Activated B cell treated with CpG ODN at 0.5 μM for 24 hours (primary cell): ENCODE data around the gene ZCCHC7. TPM values are rescaled to one million over a fixed set of nuclear protein-coding genes. Genes with fewer than 3 reads are reported as not detected.

Experiments used
- ATAC-seq: fragments of 200-7000 bp; cut with Tn5 transposase; one replicate; pipeline ENCODE4 v1.10.0; 2021; ENCODE audit warnings: low read depth, mild to moderate bottlenecking, moderate library complexity
- CTCF ChIA-PET: fragments of 350-600 bp; sonication (Branson Sonifier 250); formaldehyde crosslinking; loops from one replicate; lab custom pipeline; 2021; ENCODE audit warnings: antibody characterized with exemption; lab: Charles Lee
- POLR2A ChIA-PET: fragments of 350-600 bp; sonication (Branson Sonifier 250); formaldehyde crosslinking; loops from one replicate; lab custom pipeline; 2021; ENCODE audit warnings: antibody characterized with exemption; lab: Charles Lee
- DNase-seq: peaks from one replicate; pipeline ENCODE4 v3.0.0; 2022
- H3K27ac Mint-ChIP-seq: one replicate; pipeline ENCODE4 v1.8.0; 2020; ENCODE audit warnings: mixed read lengths
- H3K27me3 Mint-ChIP-seq: one replicate; pipeline ENCODE4 v1.8.0; 2021; ENCODE audit warnings: mixed read lengths
- H3K36me3 Mint-ChIP-seq: one replicate; pipeline ENCODE4 v1.8.0; 2021; ENCODE audit warnings: low read depth, mixed read lengths
- H3K4me1 Mint-ChIP-seq: one replicate; pipeline ENCODE4 v1.8.0; 2021; ENCODE audit warnings: mixed read lengths
- H3K4me3 Mint-ChIP-seq: one replicate; pipeline ENCODE4 v1.8.0; 2020; ENCODE audit warnings: mild to moderate bottlenecking, mixed read lengths
- H3K9me3 Mint-ChIP-seq: one replicate; pipeline ENCODE4 v1.8.0; 2020; ENCODE audit warnings: mixed read lengths
- CTCF ChIP-seq: fragments of 200-600 bp; IDR thresholded peaks from one replicate; pipeline ENCODE4 v1.8.0; 2022; ENCODE audit warnings: antibody characterized with exemption, mild to moderate bottlenecking
- intact Hi-C: fragments of 100-400 bp; cut with micrococcal nuclease; formaldehyde crosslinking; loops from one replicate; pipeline ENCODE4 v1.15.1; 2024
- total RNA-seq: library from RNA; stranded (reverse); gene quantifications from 2 replicates; pipeline ENCODE4 v1.2.3, GENCODE V29; 2022

ZCCHC7 gene
- total RNA-seq, 1 donor from 2014 or later: 70.3 TPM

DNA sequence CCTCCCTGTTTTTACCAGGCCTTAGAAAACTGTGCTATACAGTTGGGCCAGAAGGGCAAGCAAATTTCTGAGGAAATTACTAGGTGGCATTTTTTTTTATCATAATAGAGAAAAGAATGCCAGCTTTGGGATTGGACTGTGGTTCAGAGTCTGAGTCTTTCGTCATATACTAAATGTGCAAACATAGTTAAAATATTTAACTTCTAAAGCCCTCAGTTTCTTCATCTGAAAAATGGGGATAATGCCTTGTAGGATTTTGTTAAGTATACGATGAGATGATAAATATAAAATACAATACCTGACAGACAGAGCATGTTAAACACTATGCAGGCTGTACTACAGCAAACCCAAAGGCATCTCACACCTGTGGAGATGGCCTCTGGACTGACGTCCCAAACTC is 214.9 kb downstream of the ZCCHC7 start:
- no peaks in the 10 kb centered on the region for H3K9me3 Mint-ChIP-seq
- ATAC-seq: no peak
- no peaks in the 10 kb centered on the region for H3K27me3 Mint-ChIP-seq
- no peak overlapping the region for H3K4me3 Mint-ChIP-seq
- ChIA-PET CTCF (interaction anchor here (0.6 to 1.0 kb wide), 2 partner anchors 41 to 336 kb away, joined by 3 to 4 read pairs; no protein-coding TSS in a partner anchor), POLR2A (interaction anchor here (0.9 to 1.5 kb wide), 6 partner anchors 11 to 336 kb away, joined by 3 to 6 read pairs (median 4); no protein-coding TSS in a partner anchor)
- TF ChIP-seq CTCF: no peak
- H3K27ac Mint-ChIP-seq: peak overlapping the region; percentile 75
- intact Hi-C loops: no loop called here
- no peaks in the 10 kb centered on the region for H3K36me3 Mint-ChIP-seq
- no peak for DNase-seq
- peaks cover 83% of the 10 kb centered on the region for H3K4me1 Mint-ChIP-seq

GRCh38 chr9:37336150-37336549 is 215.8 kb downstream of the ZCCHC7 start:
- DNase-seq: no peak
- ATAC-seq: no peak
- peaks cover 84% of the 10 kb centered on the region for H3K4me1 Mint-ChIP-seq
- POLR2A ChIA-PET: interaction anchor here (0.6 to 7.4 kb wide), 15 partner anchors 12 to 332 kb away, joined by 3 to 119 read pairs (median 6); partner anchors contain the start of genes PAX5 and ZCCHC7
- intact Hi-C loops: loop anchor here (2.0 kb wide), 1 partner anchor 73 kb away; no protein-coding TSS in a partner anchor
- H3K27ac Mint-ChIP-seq: peak overlapping the region; percentile 84
- no peaks in the 10 kb centered on the region for H3K36me3 Mint-ChIP-seq
- H3K4me3 Mint-ChIP-seq: no peak overlapping the region
- no peaks in the 10 kb centered on the region for H3K27me3 Mint-ChIP-seq
- no peaks in the 10 kb centered on the region for H3K9me3 Mint-ChIP-seq
- TF ChIP-seq CTCF: no peak
- CTCF ChIA-PET: interaction anchor here (1.2 to 2.0 kb wide), 4 partner anchors 56 to 463 kb away, joined by 3 to 9 read pairs (median 5); no protein-coding TSS in a partner anchor

- Mint-ChIP-seq H3K4me1 (peaks cover 73% of the 10 kb centered on the region), H3K27me3 (no peaks in the 10 kb centered on the region), H3K9me3 (no peaks in the 10 kb centered on the region), H3K27ac (peak overlapping the region; percentile 94), H3K36me3 (no peaks in the 10 kb centered on the region), H3K4me3 (peak overlapping the region; percentile 71)
- DNase-seq (no peak), ATAC-seq (peak; percentile 50)
- POLR2A ChIA-PET: interaction anchor here (0.7 to 7.4 kb wide), 23 partner anchors 7 to 857 kb away, joined by 3 to 119 read pairs (median 4); partner anchors contain the start of genes PAX5 and ZCCHC7
- intact Hi-C loops: loop anchor here (1.0 to 2.0 kb wide), 2 partner anchors 34 to 71 kb away; no protein-coding TSS in a partner anchor
- CTCF ChIA-PET: interaction anchor here (1.0 to 2.0 kb wide), 9 partner anchors 13 to 464 kb away, joined by 3 to 9 read pairs (median 3); partner anchors contain the start of gene PAX5
- no peak for TF ChIP-seq CTCF
Measured at GRCh38 chr9:37337301-37337890, 217.0 kb downstream of the ZCCHC7 start.

DNA sequence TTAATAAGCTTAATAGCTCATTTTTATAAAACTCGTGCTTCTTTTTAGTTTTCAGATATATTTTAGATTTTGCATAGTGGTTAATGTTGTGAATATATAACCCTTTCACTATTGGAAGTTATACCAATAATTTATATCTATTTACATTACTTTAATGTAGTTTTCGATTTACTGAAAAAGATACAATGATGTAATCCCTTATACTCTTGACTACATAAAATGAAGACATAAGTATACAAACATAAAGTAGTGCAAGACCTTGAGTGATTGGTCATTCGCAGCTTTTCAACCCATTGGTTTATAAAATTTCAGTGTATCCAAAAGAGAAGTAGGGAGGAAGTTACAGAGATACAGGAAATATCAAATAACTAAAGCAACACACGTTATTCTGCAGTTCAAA is 217.8 kb downstream of the ZCCHC7 start:
- ATAC-seq (no peak), DNase-seq (no peak)
- H3K27ac Mint-ChIP-seq: peak overlapping the region; percentile 94
- TF ChIP-seq CTCF: no peak
- intact Hi-C loops: no loop called here
- peak overlapping the region; percentile 71 for H3K4me3 Mint-ChIP-seq
- CTCF ChIA-PET: interaction anchor here (1.0 to 2.0 kb wide), 6 partner anchors 14 to 465 kb away, joined by 3 to 9 read pairs (median 3); partner anchors contain the start of gene PAX5
- no peaks in the 10 kb centered on the region for H3K36me3 Mint-ChIP-seq
- H3K27me3 Mint-ChIP-seq: no peaks in the 10 kb centered on the region
- POLR2A ChIA-PET: interaction anchor here (0.6 to 7.4 kb wide), 15 partner anchors 8 to 334 kb away, joined by 3 to 119 read pairs (median 6); partner anchors contain the start of gene ZCCHC7
- peaks cover 71% of the 10 kb centered on the region for H3K4me1 Mint-ChIP-seq
- H3K9me3 Mint-ChIP-seq: no peaks in the 10 kb centered on the region

DNA sequence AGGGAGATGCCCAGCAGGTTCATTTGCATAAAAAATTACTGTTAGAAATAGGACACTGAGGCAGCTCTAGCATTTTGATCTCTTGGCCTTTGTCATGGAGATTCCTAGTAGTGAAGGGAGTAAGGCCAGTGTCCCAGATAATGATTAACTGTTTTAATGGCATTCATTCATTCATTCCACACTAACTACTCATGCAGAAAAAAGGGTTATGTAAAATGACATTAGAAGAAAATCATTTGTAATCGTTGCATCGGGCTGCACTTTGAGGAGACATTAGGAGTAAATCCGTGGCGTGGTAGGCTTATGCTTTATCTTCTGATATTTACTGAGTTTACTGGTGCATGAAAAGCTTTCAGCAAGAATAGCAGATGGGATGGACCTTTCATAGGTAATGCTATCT is 219.5 kb downstream of the ZCCHC7 start:
- no peak for DNase-seq
- POLR2A ChIA-PET: interaction anchor here (0.9 to 7.4 kb wide), 3 partner anchors 10 to 28 kb away, joined by 3 to 119 read pairs (median 4); no protein-coding TSS in a partner anchor
- no peak for TF ChIP-seq CTCF
- peak overlapping the region; percentile 62 for H3K27ac Mint-ChIP-seq
- CTCF ChIA-PET: interaction anchor here (0.9 kb wide), 1 partner anchor 467 kb away, joined by 3 read pairs; no protein-coding TSS in a partner anchor
- H3K4me3 Mint-ChIP-seq: no peak overlapping the region
- H3K9me3 Mint-ChIP-seq: no peaks in the 10 kb centered on the region
- intact Hi-C loops: loop anchor here (2.0 kb wide), 1 partner anchor 15 kb away; no protein-coding TSS in a partner anchor
- no peaks in the 10 kb centered on the region for H3K27me3 Mint-ChIP-seq
- peaks cover 8% of the 10 kb centered on the region for H3K36me3 Mint-ChIP-seq
- H3K4me1 Mint-ChIP-seq: peaks cover 63% of the 10 kb centered on the region
- no peak for ATAC-seq
